ENCODE data around the gene GHRHR. TPM values are rescaled to one million over a fixed set of nuclear protein-coding genes. Genes with fewer than 3 reads are reported as not detected.
A peak's percentile ranks its signal among the peaks of the same experiment; 100 is the strongest.

Gene GHRHR
- total and polyA plus RNA-seq, 2 experiments from 2014 or later: 12.2 TPM; not detected in 1

DNA sequence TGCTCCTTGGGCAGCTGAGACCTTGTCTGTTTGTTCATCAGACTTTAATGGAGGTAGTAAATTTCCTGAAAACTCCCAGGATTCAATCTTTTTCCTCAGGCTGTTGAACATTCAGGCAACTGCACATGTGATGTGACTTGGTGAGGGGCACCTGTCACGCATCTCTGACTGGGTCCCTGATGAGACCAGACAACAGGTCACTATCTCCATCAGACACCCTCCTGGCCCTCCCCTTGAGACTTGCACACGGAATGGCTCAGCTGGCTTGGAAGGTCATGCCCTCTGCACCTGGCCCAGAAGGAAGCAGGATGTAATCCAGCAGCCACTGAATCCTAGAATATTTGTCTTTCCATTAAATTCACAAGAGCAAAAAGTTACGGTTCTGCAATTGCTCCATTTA lies 36.2 kb upstream of the GHRHR start:
- Histone ChIP-seq H2AFZ (no peak overlapping the region), H3K4me2 (no peak overlapping the region), H3K79me2 (no peaks in the 10 kb centered on the region), H3K4me3 (no peak overlapping the region), H3K36me3 (replicated peaks; ENCODE audit: insufficient read depth, low read depth) (no peaks in the 10 kb centered on the region), H3K9me3 (ENCODE audit: low read depth) (no peaks in the 10 kb centered on the region), H3K27me3 (no peaks in the 10 kb centered on the region), H4K20me1 (ENCODE audit: insufficient read depth, poor library complexity, severe bottlenecking) (no peaks in the 10 kb centered on the region), H3K27ac (no peak overlapping the region), H3K4me1 (ENCODE audit: insufficient read depth) (peaks cover 15% of the 10 kb centered on the region), H3K9me2 (replicated peaks; ENCODE audit: insufficient read depth) (no peaks in the 10 kb centered on the region)
- DNase-seq (ENCODE audit: low spot score): no peak
- TF ChIP-seq EZH2phosphoT487 (IDR thresholded peaks at IDR 0.05; ENCODE audit: low read depth, severe bottlenecking, unreplicated experiment) (no peak), EZH2 (IDR thresholded peaks at IDR 0.05; ENCODE audit: borderline replicate concordance) (no peak)
- TF ChIP-seq, protein P1, sequence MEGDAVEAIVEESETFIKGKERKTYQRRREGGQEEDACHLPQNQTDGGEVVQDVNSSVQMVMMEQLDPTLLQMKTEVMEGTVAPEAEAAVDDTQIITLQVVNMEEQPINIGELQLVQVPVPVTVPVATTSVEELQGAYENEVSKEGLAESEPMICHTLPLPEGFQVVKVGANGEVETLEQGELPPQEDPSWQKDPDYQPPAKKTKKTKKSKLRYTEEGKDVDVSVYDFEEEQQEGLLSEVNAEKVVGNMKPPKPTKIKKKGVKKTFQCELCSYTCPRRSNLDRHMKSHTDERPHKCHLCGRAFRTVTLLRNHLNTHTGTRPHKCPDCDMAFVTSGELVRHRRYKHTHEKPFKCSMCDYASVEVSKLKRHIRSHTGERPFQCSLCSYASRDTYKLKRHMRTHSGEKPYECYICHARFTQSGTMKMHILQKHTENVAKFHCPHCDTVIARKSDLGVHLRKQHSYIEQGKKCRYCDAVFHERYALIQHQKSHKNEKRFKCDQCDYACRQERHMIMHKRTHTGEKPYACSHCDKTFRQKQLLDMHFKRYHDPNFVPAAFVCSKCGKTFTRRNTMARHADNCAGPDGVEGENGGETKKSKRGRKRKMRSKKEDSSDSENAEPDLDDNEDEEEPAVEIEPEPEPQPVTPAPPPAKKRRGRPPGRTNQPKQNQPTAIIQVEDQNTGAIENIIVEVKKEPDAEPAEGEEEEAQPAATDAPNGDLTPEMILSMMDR (IDR thresholded peaks at IDR 0.05; ENCODE audit: poor library complexity): no peak
- 73% methylated on average over 3 of the region's 3 CpGs for WGBS (ENCODE audit: low lambda C conversion rate, missing lambda C conversion rate)

DNA sequence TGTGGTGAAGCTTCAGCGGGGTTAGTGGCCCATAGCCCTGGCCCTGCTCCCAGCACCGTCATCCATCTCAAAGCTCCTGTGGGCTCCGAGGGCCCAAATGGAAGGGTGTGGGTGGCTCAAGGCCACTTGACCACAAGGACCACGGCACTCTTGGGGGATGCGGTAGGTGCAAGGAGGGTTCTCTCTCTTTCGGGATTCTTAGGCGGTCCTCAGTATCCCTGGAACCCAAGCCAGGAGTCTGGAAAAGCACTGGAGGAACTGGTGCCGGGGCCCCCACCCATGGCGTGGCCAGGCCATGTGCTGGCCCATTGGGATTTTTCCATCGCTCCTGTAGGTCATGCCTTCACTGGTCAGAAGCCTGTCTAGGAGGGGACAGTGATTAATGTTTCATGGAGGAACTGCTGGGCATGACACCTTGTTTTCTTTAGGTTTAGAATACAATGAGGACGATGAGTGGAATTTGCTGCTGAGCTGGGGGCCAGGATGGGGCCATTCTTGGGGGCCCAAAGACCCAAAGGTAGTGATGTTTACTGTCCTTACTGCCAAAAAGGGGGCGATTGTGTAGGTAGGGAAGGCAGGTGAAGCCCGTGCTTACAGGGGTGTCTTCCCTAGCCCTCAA lies 35.4 kb upstream of the GHRHR start:
- Histone ChIP-seq H3K4me1 (ENCODE audit: insufficient read depth) (peaks cover 15% of the 10 kb centered on the region), H3K79me2 (no peaks in the 10 kb centered on the region), H3K36me3 (replicated peaks; ENCODE audit: insufficient read depth, low read depth) (no peaks in the 10 kb centered on the region), H3K27me3 (no peaks in the 10 kb centered on the region), H3K27ac (no peak overlapping the region), H3K4me2 (no peak overlapping the region), H3K4me3 (no peak overlapping the region), H2AFZ (no peak overlapping the region), H4K20me1 (ENCODE audit: insufficient read depth, poor library complexity, severe bottlenecking) (no peaks in the 10 kb centered on the region), H3K9me3 (ENCODE audit: low read depth) (no peaks in the 10 kb centered on the region), H3K9me2 (replicated peaks; ENCODE audit: insufficient read depth) (no peaks in the 10 kb centered on the region)
- 97% methylated on average over 13 of the region's 13 CpGs for WGBS (ENCODE audit: low lambda C conversion rate, missing lambda C conversion rate)
- TF ChIP-seq EZH2 (IDR thresholded peaks at IDR 0.05; ENCODE audit: borderline replicate concordance) (no peak), EZH2phosphoT487 (IDR thresholded peaks at IDR 0.05; ENCODE audit: low read depth, severe bottlenecking, unreplicated experiment) (no peak)
- TF ChIP-seq, protein P1 (IDR thresholded peaks at IDR 0.05; ENCODE audit: poor library complexity): no peak
- DNase-seq (ENCODE audit: low spot score): peak; percentile 2

DNA sequence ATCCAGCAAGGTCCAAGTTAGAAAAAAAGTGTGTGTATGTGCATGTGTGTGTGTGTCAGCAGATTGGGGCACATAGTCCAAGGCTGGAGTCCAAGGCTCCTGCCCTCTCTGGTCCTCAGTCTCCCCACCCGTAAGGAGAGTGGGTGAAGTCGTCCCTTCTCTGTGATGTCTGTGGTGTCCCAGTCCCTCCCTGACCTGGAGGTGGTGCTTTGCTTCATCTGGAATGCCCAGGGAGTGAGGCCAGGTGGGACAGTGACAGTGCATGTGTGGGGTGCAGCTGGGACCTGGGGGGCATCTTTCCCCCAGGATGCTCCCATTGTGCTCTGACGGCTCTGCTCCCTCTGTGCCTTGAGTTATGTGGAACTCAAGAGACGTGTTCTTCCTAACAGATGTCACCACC lies 34.1 kb upstream of the GHRHR start:
- peaks cover 15% of the 10 kb centered on the region for H3K4me1 ChIP-seq (ENCODE audit: insufficient read depth)
- TF ChIP-seq, protein P1 (IDR thresholded peaks at IDR 0.05; ENCODE audit: poor library complexity): no peak
- no peak for TF ChIP-seq EZH2phosphoT487 (IDR thresholded peaks at IDR 0.05; ENCODE audit: low read depth, severe bottlenecking, unreplicated experiment)
- TF ChIP-seq EZH2 (IDR thresholded peaks at IDR 0.05; ENCODE audit: borderline replicate concordance): no peak
- 88% methylated on average over 4 of the region's 4 CpGs for WGBS (ENCODE audit: low lambda C conversion rate, missing lambda C conversion rate)

More for the DNA sequence above, 34.1 kb upstream of the GHRHR start:
- DNase-seq (ENCODE audit: low spot score): no peak
- Histone ChIP-seq H4K20me1 (ENCODE audit: insufficient read depth, poor library complexity, severe bottlenecking) (no peaks in the 10 kb centered on the region), H3K4me2 (no peak overlapping the region), H3K36me3 (replicated peaks; ENCODE audit: insufficient read depth, low read depth) (no peaks in the 10 kb centered on the region), H3K9me3 (ENCODE audit: low read depth) (no peaks in the 10 kb centered on the region), H3K9me2 (replicated peaks; ENCODE audit: insufficient read depth) (no peaks in the 10 kb centered on the region), H3K27me3 (no peaks in the 10 kb centered on the region), H3K4me3 (no peak overlapping the region), H2AFZ (no peak overlapping the region), H3K79me2 (no peaks in the 10 kb centered on the region), H3K27ac (no peak overlapping the region)

Data from hepatocyte (in vitro differentiated cells).